Body of pancreas (tissue), 4 donors: ENCODE data around the gene NAGPA.

Source experiments
- POLR2A ChIP-seq, 3 donors: fragments of 450-650 bp; IDR thresholded peaks; one replicate each; pipeline ENCODE4 v1.6.1; 2016; ENCODE audit warnings: antibody characterized with exemption in 3 of 3, mild to moderate bottlenecking in 2 of 3
- TF ChIP-seq, protein P1 (sequence below), 7 experiments: fragments of 450-650 bp in 4 of 7; fragments of 200-600 bp in 3 of 7; sonication (generic) in 3 of 7; IDR thresholded peaks; one replicate each; pipeline ENCODE4 v1.5.1; 2016 to 2019; ENCODE audit warnings: antibody characterized with exemption in 7 of 7

DNA sequence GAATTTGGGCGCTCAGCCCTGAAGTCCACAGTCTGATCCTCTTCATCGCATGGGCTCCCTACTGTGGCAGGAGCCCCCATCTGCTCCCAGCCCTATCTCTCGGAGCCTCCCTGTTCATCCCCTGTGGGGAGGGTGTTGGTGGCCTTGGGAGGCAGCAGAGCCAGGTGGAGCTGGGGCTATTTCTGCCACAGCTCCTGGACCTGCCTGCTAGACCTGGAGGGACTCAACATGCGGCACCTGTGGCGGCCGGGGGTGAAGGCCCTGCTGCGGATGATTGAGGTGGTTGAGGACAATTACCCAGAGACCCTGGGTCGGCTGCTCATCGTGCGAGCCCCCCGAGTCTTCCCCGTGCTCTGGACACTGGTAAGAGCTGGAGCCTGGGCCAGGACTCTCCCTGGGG is 30.5 kb downstream of the NAGPA start:
- no peak for TF ChIP-seq POLR2A (IDR thresholded peaks at IDR 0.05)
- TF ChIP-seq, protein P1, sequence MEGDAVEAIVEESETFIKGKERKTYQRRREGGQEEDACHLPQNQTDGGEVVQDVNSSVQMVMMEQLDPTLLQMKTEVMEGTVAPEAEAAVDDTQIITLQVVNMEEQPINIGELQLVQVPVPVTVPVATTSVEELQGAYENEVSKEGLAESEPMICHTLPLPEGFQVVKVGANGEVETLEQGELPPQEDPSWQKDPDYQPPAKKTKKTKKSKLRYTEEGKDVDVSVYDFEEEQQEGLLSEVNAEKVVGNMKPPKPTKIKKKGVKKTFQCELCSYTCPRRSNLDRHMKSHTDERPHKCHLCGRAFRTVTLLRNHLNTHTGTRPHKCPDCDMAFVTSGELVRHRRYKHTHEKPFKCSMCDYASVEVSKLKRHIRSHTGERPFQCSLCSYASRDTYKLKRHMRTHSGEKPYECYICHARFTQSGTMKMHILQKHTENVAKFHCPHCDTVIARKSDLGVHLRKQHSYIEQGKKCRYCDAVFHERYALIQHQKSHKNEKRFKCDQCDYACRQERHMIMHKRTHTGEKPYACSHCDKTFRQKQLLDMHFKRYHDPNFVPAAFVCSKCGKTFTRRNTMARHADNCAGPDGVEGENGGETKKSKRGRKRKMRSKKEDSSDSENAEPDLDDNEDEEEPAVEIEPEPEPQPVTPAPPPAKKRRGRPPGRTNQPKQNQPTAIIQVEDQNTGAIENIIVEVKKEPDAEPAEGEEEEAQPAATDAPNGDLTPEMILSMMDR (IDR thresholded peaks at IDR 0.05): no peak
